Activated naive CD8-positive, alpha-beta T cell treated with anti-CD3 and anti-CD28 coated beads, Interleukin-2, amount 10 ng/mL, durations not matched to agents 7 days and 5 days (primary cell): ENCODE results near the gene UBAP2L. TPM values are rescaled to one million over a fixed set of nuclear protein-coding genes. Genes with fewer than 3 reads are reported as not detected.

Experiments used
- ATAC-seq: fragments of 150-1000 bp; cut with Tn5 transposase; one replicate; pipeline ENCODE4 v1.10.0; 2021; ENCODE audit warnings: low read depth, moderate library complexity
- POLR2A ChIA-PET: fragments of 350-600 bp; sonication (Branson Sonifier 250); formaldehyde crosslinking; loops from one replicate; lab custom pipeline; 2021; ENCODE audit warnings: antibody characterized with exemption; lab: Charles Lee
- DNase-seq: peaks from one replicate; pipeline ENCODE4 v3.0.0; 2021
- H3K27ac Mint-ChIP-seq: one replicate; pipeline ENCODE4 v1.8.0; 2022; ENCODE audit warnings: mild to moderate bottlenecking, mixed read lengths
- H3K27me3 Mint-ChIP-seq: one replicate; pipeline ENCODE4 v1.8.0; 2022; ENCODE audit warnings: mild to moderate bottlenecking, moderate library complexity, mixed read lengths
- H3K36me3 Mint-ChIP-seq: one replicate; pipeline ENCODE4 v1.8.0; 2021; ENCODE audit warnings: mild to moderate bottlenecking, mixed read lengths
- H3K4me1 Mint-ChIP-seq: one replicate; pipeline ENCODE4 v1.8.0; 2021; ENCODE audit warnings: mixed read lengths
- H3K4me3 Mint-ChIP-seq: one replicate; pipeline ENCODE4 v1.8.0; 2022; ENCODE audit warnings: mild to moderate bottlenecking, moderate library complexity, mixed read lengths
- H3K9me3 Mint-ChIP-seq: one replicate; pipeline ENCODE4 v1.8.0; 2021; ENCODE audit warnings: mixed read lengths
- total RNA-seq, 2 experiments: library from RNA; stranded (reverse); gene quantifications; one replicate each; pipeline ENCODE4 v1.2.3, GENCODE V29; 2021

Gene UBAP2L
- total RNA-seq, 2 experiments from 2014 or later: 192 to 195 TPM

- Mint-ChIP-seq H3K27ac (no peak overlapping the region), H3K4me3 (no peak overlapping the region), H3K36me3 (peaks cover 38% of the 10 kb centered on the region), H3K4me1 (peaks cover 14% of the 10 kb centered on the region), H3K9me3 (no peaks in the 10 kb centered on the region), H3K27me3 (no peaks in the 10 kb centered on the region)
- DNase-seq (no peak), ATAC-seq (no peak)
- POLR2A ChIA-PET: no interaction called here
Measured at GRCh38 chr1:154236855-154237254, 16.1 kb downstream of the UBAP2L start.

GRCh38 chr1:154237435-154237834 is 16.7 kb downstream of the UBAP2L start:
- H3K27me3 Mint-ChIP-seq: no peaks in the 10 kb centered on the region
- peaks cover 40% of the 10 kb centered on the region for H3K36me3 Mint-ChIP-seq
- no peak for DNase-seq
- no peak overlapping the region for H3K27ac Mint-ChIP-seq
- ATAC-seq: no peak
- no peak overlapping the region for H3K4me3 Mint-ChIP-seq
- POLR2A ChIA-PET: no interaction called here
- H3K4me1 Mint-ChIP-seq: peaks cover 14% of the 10 kb centered on the region
- no peaks in the 10 kb centered on the region for H3K9me3 Mint-ChIP-seq

GRCh38 chr1:154237880-154238506 is 17.2 kb downstream of the UBAP2L start:
- Mint-ChIP-seq H3K9me3 (no peaks in the 10 kb centered on the region), H3K27ac (no peak overlapping the region), H3K4me3 (no peak overlapping the region), H3K36me3 (peaks cover 45% of the 10 kb centered on the region), H3K27me3 (no peaks in the 10 kb centered on the region), H3K4me1 (peaks cover 14% of the 10 kb centered on the region)
- DNase-seq (no peak), ATAC-seq (no peak)
- POLR2A ChIA-PET: no interaction called here

- H3K36me3 Mint-ChIP-seq: peaks cover 52% of the 10 kb centered on the region
- no peak overlapping the region for H3K27ac Mint-ChIP-seq
- POLR2A ChIA-PET: interaction anchor here (0.7 kb wide), 1 partner anchor 26 kb away, joined by 3 read pairs; no protein-coding TSS in a partner anchor
- no peaks in the 10 kb centered on the region for H3K27me3 Mint-ChIP-seq
- peaks cover 14% of the 10 kb centered on the region for H3K4me1 Mint-ChIP-seq
- no peak for ATAC-seq
- no peaks in the 10 kb centered on the region for H3K9me3 Mint-ChIP-seq
- no peak for DNase-seq
- no peak overlapping the region for H3K4me3 Mint-ChIP-seq
Measured at GRCh38 chr1:154239491-154239890, 18.7 kb downstream of the UBAP2L start.

GRCh38 chr1:154240294-154240833 is 19.6 kb downstream of the UBAP2L start:
- no peak overlapping the region for H3K4me3 Mint-ChIP-seq
- POLR2A ChIA-PET: interaction anchor here (0.7 kb wide), 1 partner anchor 64 kb away, joined by 6 read pairs; no protein-coding TSS in a partner anchor
- ATAC-seq (no peak), DNase-seq (no peak)
- no peaks in the 10 kb centered on the region for H3K27me3 Mint-ChIP-seq
- H3K9me3 Mint-ChIP-seq: no peaks in the 10 kb centered on the region
- peaks cover 14% of the 10 kb centered on the region for H3K4me1 Mint-ChIP-seq
- H3K36me3 Mint-ChIP-seq: peaks cover 55% of the 10 kb centered on the region
- H3K27ac Mint-ChIP-seq: no peak overlapping the region

- H3K27ac Mint-ChIP-seq: no peak overlapping the region
Measured at GRCh38 chr1:154241703-154242351, 21.1 kb downstream of the UBAP2L start.

GRCh38 chr1:154253671-154254070 is 32.9 kb downstream of the UBAP2L start:
- no peak for DNase-seq
- Mint-ChIP-seq H3K9me3 (no peaks in the 10 kb centered on the region), H3K4me3 (no peak overlapping the region), H3K36me3 (peaks cover 26% of the 10 kb centered on the region), H3K27me3 (no peaks in the 10 kb centered on the region), H3K27ac (no peak overlapping the region), H3K4me1 (peaks cover 2% of the 10 kb centered on the region)
- POLR2A ChIA-PET: no interaction called here
- ATAC-seq: no peak

More at GRCh38 chr1:154241703-154242351, 21.1 kb downstream of the UBAP2L start:
- Mint-ChIP-seq H3K4me3 (no peak overlapping the region), H3K36me3 (peaks cover 52% of the 10 kb centered on the region), H3K9me3 (no peaks in the 10 kb centered on the region), H3K27me3 (no peaks in the 10 kb centered on the region), H3K4me1 (peaks cover 14% of the 10 kb centered on the region)
- POLR2A ChIA-PET: no interaction called here
- no peak for ATAC-seq
- DNase-seq: no peak

GRCh38 chr1:154256686-154257085 is 35.9 kb downstream of the UBAP2L start:
- Mint-ChIP-seq H3K4me3 (no peak overlapping the region), H3K27ac (peak overlapping the region; percentile 4)

GRCh38 chr1:154258784-154259183 is 38.0 kb downstream of the UBAP2L start:
- Mint-ChIP-seq H3K4me1 (peaks cover 11% of the 10 kb centered on the region), H3K4me3 (no peak overlapping the region), H3K27ac (no peak overlapping the region)

More at GRCh38 chr1:154256686-154257085, 35.9 kb downstream of the UBAP2L start:
- Mint-ChIP-seq H3K27me3 (no peaks in the 10 kb centered on the region), H3K9me3 (no peaks in the 10 kb centered on the region), H3K4me1 (peaks cover 4% of the 10 kb centered on the region), H3K36me3 (peaks cover 29% of the 10 kb centered on the region)
- DNase-seq (no peak), ATAC-seq (no peak)
- POLR2A ChIA-PET: no interaction called here

GRCh38 chr1:154260127-154260526 is 39.4 kb downstream of the UBAP2L start:
- H3K9me3 Mint-ChIP-seq: no peaks in the 10 kb centered on the region
- no peak overlapping the region for H3K27ac Mint-ChIP-seq
- DNase-seq (no peak), ATAC-seq (no peak)
- no peak overlapping the region for H3K4me3 Mint-ChIP-seq
- H3K27me3 Mint-ChIP-seq: no peaks in the 10 kb centered on the region
- peaks cover 18% of the 10 kb centered on the region for H3K4me1 Mint-ChIP-seq
- POLR2A ChIA-PET: no interaction called here
- H3K36me3 Mint-ChIP-seq: peaks cover 43% of the 10 kb centered on the region

More at GRCh38 chr1:154258784-154259183, 38.0 kb downstream of the UBAP2L start:
- ATAC-seq (no peak), DNase-seq (no peak)
- no peaks in the 10 kb centered on the region for H3K9me3 Mint-ChIP-seq
- H3K36me3 Mint-ChIP-seq: peaks cover 41% of the 10 kb centered on the region
- H3K27me3 Mint-ChIP-seq: no peaks in the 10 kb centered on the region
- POLR2A ChIA-PET: no interaction called here

GRCh38 chr1:154263465-154264332 is 42.9 kb downstream of the UBAP2L start:
- Mint-ChIP-seq H3K4me3 (no peak overlapping the region), H3K4me1 (peaks cover 31% of the 10 kb centered on the region), H3K27me3 (no peaks in the 10 kb centered on the region), H3K36me3 (peaks cover 30% of the 10 kb centered on the region), H3K27ac (peak overlapping the region; percentile 49), H3K9me3 (no peaks in the 10 kb centered on the region)
- DNase-seq (no peak), ATAC-seq (no peak)
- POLR2A ChIA-PET: interaction anchor here (0.5 to 0.7 kb wide), 2 partner anchors 12 to 64 kb away, joined by 3 read pairs; no protein-coding TSS in a partner anchor

- no peak overlapping the region for H3K4me3 Mint-ChIP-seq
- H3K27ac Mint-ChIP-seq: peak overlapping the region; percentile 36
- no peaks in the 10 kb centered on the region for H3K27me3 Mint-ChIP-seq
- peaks cover 31% of the 10 kb centered on the region for H3K4me1 Mint-ChIP-seq
- H3K36me3 Mint-ChIP-seq: peaks cover 30% of the 10 kb centered on the region
- POLR2A ChIA-PET: interaction anchor here (0.7 kb wide), 1 partner anchor 65 kb away, joined by 3 read pairs; no protein-coding TSS in a partner anchor
- DNase-seq (no peak), ATAC-seq (no peak)
- H3K9me3 Mint-ChIP-seq: no peaks in the 10 kb centered on the region
Measured at GRCh38 chr1:154264454-154264853, 43.7 kb downstream of the UBAP2L start.

GRCh38 chr1:154265586-154265985 is 44.8 kb downstream of the UBAP2L start:
- no peaks in the 10 kb centered on the region for H3K9me3 Mint-ChIP-seq
- H3K4me3 Mint-ChIP-seq: peak overlapping the region; percentile 65
- ATAC-seq: peak; percentile 84
- POLR2A ChIA-PET: interaction anchor here (0.6 to 1.6 kb wide), 6 partner anchors 26 to 125 kb away, joined by 3 to 6 read pairs (median 3); partner anchors contain the start of gene TPM3
- no peaks in the 10 kb centered on the region for H3K27me3 Mint-ChIP-seq
- DNase-seq: no peak
- H3K4me1 Mint-ChIP-seq: peaks cover 34% of the 10 kb centered on the region
- peak overlapping the region; percentile 82 for H3K27ac Mint-ChIP-seq
- H3K36me3 Mint-ChIP-seq: peaks cover 27% of the 10 kb centered on the region
